HG03460 (cell line): Measurements from ENCODE around the gene FAM120AOS.

Source experiments
- ATAC-seq: cut with Tn5 transposase; IDR thresholded peaks from one replicate; pipeline ENCODE4 v1.9.1; 2021; ENCODE audit not compliant: unreplicated experiment

Gene FAM120AOS

DNA sequence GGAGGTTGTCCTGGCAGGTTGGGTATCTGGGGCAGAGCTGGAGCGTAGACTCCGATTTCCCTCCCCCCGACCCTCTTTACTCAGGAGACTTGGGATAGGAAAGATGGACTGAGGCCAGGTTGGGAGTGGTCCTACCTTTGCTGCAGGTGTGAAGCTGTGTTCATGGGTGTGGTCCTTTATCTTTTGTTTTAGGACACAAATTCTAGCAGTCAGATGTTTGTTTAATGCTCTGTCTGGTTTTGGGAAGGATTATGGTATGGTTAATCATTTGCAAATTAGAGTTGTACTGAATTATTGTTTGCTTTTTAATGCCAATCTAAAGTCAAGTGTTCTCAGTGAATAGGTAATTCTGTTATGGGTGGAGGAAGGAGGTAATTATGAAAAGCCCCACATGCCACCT is 14.1 kb upstream of the FAM120AOS start:
- no peak for ATAC-seq

DNA sequence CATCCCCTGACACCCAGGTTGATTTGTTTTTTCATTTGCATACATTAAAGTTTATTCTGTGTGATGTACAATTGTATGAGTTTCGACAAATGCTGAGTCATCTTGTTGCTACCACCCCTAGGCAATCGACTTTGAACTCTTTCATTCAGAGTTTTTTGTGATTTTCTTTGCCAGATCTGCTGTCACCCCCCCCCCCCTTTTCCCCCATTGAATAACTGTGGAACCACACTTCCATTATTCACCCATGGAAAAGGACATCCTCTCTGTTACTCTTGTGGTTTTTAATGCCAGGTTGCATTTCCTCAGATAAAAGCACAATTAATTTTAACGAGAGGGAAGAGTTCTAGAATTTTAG is 13.7 kb upstream of the FAM120AOS start:
- no peak for ATAC-seq

DNA sequence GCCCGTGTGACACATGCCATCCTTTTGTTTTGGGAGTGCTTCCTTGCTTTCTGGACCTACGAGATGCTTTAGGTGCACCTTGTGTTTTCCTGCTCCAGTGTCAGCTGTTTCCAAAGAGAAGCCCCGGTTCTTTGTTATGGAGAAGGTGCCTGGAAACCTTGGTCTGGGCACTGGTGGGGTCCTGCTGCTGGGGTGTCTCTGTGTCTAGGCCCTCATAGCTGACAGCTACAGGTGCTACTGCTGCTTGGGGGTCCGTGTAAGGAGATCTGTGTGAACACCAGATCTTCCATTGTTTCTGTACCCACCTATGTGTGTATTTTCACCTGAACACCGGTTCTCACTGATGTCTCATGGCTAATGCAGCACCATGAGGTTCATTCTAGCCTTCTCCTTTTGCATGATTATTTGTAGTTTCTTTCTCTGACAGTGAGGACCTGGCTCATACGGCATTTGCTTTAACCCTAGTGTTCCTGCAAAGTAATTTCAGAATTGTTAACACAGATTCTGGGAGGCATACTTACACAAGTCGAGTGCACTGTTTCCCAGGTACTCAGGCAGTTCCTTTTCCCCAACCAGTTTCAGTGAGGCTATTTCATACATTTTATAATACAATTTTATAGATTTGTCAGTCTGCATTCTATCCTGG is 13.2 kb upstream of the FAM120AOS start:
- ATAC-seq: no peak

DNA sequence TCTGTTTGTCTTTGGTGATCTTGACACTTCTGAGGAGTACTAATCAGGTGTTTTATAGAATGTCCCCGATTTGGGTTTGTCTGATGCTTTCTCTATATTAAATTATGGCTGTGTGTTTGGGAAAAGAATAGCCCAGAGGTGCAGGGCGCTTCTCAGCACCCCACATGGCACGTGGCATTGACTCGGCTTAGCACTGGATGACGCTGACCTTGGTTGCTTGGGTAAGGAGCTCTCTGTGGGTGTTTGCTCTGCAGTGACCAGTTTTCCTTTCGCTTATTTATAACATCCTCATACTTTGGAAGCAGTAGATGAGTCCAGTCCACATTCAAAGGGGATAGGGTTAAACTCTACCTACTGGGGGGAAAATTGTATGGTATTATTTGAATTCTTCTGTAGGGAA is 12.5 kb upstream of the FAM120AOS start:
- no peak for ATAC-seq

DNA sequence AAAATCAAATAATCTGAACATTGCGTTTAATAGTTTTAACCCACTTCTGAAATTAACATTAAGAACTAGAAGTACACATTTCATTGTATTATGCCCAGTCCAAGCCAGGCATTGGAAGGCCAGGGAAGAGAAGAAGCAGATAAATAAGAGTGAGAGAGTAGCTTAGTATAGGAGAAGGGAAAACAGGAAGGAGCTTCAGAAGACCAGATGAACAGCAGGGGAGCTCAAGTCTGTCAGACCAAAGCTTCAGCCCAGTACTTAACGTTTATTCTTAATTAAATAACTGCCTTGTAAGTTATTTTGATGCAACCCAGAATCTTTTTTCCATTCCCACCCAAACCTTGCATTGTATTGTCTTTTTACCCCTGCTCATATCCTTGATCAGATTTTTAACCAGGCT is 11.5 kb upstream of the FAM120AOS start:
- ATAC-seq: no peak

DNA sequence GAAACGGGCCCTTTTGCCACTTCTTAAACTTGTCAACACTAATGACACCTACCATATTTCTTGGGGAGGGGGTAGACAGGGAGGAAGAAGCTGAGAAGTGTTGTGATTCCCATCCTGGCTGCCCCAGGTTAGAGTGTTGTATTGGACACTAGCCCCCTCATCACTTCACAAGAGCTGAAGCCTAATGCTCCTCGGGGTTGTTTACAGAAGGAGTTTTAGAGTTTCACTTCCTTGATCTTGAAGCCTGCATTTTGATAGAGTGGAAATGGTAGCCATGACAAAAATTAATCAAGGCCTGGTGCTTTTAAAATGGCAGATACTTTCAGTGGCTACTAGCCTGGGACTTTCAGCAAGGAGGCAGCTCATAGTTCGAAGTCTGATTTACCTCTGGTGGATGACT is 11.0 kb upstream of the FAM120AOS start:
- ATAC-seq: no peak

DNA sequence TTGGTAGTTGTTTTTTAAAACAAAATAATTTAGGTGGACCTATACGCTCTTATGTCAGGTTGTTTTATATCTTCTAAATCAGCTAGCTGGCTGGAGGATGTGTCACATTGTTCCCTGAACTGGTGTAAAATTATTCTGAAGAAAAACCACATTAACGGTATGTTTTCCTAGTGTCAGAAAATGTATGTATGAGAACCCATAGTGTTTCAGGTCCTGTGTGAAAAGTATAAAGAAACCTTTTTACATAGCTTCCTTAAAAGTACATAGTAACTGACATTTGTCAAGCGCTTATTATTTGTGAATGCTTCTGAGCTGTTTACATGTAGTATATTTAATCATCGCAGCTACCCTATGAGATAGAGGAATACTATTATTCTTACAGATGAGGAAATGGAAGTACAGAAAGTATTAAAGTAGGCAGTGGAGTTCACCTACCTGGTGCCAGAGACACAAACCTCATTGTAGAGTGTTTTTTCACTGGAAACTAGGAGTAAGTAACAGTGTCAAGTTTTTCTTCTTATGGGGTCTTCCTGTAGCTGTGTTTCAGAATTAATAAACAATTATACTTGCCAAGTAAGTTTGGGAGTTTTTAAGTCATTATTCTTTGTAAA is 10.4 kb upstream of the FAM120AOS start:
- no peak for ATAC-seq

DNA sequence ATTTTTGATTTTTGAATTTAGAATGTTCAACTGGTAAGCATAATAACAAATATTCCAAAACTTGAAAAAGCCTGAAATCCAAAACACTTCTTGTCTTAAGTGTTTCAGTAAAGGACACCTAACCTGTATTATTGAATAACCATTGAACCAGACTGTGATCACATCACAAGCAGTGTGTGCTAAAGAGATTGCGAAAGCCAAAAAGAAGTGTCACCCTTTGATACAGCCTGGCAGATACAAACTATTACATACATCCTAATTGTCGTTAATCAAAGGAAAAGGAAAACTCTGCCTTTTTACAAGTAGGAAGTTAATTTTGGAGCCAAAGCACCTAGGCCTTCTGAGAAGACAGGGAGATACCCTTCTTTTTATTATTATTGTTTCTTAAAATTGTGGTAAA is 8.4 kb upstream of the FAM120AOS start:
- no peak for ATAC-seq

DNA sequence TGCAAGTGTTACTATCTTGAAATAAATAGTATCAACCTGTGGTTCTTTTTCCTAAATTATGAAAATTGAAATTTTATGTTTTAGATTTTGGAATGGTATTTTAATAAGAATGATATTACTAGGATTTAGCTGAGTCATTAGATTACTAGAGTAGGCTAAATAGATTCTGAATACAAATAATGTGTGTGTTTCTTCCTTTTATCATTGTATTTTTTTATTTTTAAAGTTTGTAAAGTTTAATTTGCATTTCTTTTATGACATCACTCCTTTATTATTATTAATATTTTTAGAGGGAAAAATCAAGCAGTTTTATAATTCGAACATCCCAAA is 8.0 kb upstream of the FAM120AOS start:
- no peak for ATAC-seq

DNA sequence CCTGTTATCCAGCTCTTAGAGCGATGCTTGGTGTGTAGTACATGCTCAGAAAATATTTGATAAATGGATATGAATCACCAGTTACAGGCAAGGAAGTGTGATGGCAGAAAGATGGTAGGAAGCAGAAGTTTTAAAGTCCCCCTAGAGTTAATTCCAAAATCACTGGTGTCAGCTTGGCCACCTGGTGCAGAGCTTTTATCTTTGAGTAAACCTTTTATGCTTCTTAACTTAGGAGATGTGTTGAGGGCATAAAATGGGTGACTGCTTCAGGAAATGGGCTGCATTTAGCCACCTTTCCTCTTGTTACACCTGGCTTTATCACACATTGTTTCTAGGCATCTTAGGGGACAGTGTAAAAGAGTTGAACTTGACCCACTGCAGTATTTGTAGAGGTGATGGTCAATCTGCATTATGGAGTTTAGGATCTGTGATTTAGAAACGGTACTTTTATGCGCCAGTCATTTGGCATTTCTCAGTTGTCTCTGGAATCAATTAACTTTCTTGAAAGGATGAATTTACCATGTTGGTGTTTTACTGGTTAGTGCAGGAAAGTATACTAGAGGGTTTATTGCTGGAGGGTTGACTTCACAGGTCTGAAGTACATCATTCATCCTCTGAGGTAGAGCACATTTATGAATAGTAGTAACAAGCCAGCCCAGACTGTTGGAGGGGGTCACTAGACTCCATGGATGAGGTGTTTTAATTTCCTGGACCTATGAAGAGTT is 7.5 kb upstream of the FAM120AOS start:
- ATAC-seq: no peak

DNA sequence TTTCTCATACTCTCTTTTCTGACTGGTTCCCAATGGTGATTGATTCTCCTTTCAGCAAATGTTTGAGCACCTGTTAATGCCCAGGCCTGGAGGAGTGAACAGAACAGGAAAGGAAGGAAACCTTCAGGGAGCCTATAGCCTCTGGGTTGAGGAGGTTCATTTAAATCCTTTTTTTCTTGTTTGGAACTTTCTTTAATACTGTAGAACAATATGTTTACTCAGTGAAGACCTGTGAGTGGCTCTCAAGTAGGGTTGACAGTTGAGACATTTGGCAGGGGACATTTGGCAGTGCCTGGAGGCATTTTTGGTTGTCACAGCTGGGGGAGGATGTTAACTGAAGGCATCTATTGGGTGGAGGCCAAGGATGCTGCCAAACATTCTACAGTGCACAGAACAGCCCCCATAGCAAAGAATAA is 6.1 kb upstream of the FAM120AOS start:
- no peak for ATAC-seq

DNA sequence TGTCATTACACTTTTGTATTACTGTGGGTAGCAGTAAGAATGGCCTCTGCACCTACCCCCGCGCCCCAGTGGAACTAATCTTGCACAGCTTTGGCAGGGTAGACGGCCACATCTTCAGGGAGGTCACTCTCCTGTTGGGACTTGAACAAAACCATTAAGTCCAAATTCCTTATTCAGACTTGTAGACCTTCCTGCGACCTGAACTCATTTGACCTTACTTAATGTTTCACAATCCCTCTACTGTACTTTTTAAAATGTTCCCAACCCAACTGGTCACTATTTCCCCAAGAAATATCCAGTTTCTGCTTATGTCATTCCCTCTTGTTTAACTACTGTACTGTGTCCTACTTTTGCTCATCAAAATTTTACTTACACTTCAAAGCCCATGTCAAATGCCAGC is 5.3 kb upstream of the FAM120AOS start:
- ATAC-seq: no peak

DNA sequence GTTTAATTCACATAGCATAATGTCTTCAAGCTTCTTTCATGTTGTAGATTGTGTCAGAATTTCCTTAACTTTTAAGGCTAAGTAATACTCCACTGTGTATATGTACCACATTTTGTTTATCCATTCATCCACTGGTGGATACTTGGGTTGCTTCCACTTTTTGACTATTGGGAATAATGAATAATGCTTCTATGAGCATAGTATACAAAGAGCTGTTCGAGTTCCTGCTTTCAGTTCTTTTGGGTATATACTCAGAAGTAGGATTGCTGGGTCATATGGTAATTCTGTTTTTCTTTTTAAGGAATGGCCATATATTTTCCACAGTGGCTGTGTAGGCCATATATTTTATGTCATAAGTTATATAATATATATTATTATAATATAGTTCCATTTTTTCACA is 3.6 kb upstream of the FAM120AOS start:
- no peak for ATAC-seq

DNA sequence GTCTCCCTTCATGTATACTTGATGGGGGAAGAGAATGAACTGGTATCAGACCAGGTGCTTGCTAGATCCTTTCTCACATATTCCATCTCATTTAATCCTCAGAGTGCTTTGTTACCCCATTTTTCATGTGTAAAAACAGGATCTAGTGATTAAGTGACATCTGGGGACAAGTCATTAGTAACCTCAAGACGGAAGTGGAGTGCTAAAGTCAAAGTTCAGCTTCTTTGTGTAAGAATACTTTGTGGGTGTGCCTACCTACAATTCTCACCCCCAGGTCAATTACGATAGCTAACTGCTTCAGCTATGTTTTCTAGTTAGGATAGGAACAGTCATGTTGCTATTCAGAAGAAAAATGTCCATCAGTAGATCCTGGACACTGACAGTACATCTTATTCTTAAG is 3.1 kb upstream of the FAM120AOS start:
- ATAC-seq: no peak

DNA sequence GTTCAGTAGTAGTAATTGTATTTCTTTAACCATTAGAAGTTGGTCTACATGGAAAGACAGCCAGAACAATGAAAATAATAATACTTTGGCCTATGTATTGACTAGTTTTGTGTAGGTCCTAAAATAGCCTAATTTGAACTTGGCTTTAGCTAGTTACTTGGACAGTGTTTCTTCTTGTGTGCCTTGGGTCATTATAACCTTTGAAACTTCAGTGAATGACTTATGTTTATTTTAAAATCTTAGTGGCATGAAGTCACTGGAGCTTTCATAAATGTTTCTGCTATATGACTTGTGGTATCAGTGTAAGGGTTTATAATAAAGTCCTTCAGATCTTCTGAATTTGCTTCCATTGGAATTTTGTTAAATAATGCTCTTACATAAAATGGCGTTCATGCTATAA is 2.6 kb upstream of the FAM120AOS start:
- no peak for ATAC-seq

DNA sequence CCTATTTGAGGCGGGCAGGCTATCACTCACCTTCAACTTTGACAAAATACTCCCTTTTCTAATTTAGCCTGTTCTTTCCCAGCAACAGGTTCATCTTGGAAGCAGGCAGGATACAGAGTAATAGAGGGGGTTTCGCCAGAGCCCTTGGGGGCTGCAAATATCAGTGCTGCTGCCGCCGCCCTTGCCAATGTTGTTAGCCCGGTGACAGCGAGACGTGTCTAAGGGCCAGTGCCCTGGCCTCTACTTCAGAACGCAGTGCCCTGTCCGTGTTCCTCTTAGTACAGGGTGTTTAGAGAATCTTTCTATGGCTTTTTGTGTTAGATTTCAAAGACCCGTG is 703 bp downstream of the FAM120AOS start:
- ATAC-seq: no peak

DNA sequence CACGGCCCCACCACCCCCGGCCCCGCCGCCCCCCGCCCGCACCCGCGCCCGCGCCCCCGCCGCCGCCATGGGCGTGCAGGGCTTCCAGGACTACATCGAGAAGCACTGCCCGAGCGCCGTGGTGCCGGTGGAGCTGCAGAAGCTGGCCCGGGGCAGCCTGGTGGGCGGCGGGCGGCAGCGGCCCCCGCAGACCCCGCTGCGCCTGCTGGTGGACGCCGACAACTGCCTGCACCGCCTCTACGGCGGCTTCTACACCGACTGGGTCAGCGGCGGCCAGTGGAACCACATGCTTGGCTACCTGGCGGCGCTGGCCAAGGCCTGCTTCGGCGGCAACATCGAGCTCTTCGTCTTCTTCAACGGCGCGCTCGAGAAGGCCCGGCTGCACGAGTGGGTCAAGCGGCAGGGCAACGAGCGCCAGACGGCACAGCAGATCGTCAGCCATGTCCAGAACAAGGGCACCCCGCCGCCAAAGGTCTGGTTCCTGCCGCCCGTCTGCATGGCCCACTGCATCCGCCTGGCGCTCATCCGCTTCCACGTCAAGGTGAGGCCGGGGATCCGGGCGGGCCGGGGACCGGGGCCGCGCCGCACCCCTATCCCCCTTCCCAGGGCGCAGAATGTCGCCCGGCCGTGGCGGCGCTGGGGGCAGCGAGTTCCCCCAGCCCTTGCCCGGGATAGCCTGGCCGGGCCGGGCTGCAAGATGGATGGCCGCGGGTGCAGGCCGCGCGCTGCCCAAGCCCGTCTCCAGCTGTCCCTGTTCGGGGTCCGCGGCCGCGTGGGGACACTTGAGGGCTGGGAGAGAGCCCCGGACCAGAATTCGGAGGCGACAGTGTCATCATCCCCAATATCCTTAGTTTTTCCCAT is 1.3 kb downstream of the FAM120AOS start:
- ATAC-seq: peak; percentile 18

DNA sequence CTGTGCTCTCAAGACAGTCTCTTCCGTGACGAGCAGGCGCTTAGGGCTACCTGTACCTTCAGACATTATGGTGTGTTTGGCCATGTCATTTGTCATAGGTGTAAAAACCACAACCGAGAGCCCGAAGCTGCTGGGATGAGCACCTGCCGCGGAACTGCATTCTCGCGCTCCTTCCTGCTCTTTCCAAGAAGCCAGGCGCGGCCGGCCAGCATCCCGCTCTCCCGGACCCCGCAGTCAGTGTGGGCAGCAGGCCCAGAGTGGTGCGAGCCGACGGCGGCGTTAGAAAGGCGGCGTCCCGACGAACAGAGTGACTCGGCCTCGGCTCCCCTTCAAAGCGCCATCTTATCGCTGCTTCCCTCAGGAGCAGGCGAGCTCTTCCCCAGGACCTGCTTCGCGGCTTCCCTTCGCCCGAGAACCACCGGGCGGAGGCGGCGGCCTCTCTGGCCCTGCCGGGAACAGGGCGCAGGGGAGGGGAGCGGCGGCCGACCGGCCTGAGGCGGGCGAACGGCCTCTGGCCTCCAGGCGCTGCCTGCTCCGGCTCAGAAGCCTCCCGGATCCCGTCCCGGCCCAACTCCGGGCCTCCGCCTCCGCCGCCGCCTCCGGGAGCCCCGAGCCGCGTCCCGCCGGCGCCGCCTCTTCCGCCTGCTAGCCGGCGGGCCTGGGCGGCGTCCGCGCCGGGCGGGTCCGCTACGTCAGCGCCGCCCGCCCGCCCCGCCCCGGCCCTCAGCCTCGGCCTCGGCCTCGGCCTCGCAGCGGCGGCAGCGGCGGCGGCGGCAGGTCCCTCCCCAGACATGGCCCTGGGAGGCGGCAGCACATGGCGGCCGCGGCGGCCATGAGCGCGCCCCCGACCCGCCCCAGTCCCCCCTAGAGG is 2.2 kb downstream of the FAM120AOS start, which contains the start of gene FAM120A:
Gene FAM120A (plus strand): TSS at position 741 of the 871 bp plus-strand sequence. CDS start 231 bp downstream, outside the sequence.
- ATAC-seq: peak; percentile 49

DNA sequence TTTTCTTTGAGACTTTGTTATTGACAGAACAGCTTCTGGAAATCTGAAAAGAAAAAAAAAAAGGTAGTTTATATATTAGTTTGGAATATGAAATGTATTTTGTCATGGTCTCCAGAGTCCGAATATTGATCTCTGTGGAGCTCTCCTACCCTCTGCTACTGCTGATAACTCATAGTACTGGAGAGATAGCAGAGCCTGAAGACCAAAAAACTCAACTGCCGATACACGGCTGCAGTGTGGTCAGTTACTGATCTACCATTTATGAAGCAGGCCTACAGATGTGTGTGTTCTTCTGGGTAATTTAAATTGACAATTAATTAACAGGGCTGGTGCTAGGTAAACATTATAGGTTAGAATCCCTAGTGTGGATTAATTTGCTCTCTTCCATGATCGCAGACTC is 5.7 kb downstream of the FAM120AOS start:
- ATAC-seq: no peak

DNA sequence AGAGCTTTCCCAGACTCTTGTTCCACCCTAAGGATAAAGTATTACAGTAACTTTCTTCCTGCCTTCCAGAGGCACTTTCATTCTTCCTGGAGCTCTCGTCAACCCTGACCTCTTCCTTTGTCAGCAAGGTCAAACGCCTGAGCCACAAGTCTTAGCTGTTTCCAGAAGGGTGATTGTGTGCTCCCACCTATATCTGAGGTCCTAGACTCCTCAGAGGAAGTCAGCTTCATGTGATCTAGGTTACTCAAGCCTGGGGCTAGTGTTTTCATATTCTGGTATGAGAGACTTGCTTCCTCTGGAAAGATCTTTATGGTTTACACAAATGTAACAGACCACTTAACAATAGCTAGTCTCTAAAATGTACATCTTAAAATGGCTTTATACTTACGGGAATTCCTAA is 7.3 kb downstream of the FAM120AOS start:
- no peak for ATAC-seq
